G401 (cell line): ENCODE data around the gene NR2E3. TPM values are rescaled to one million over a fixed set of nuclear protein-coding genes. Genes with fewer than 3 reads are reported as not detected.

Experiments
- DNase-seq: peaks from one replicate; pipeline ENCODE4 v3.0.0-alpha.2; 2015; ENCODE audit warnings: low spot score
- in situ Hi-C: cut with HindIII; loops from 2 replicates; pipeline ENCODE4 v1.10.0; 2016; ENCODE audit warnings: low sequenced_read_pairs, mixed read lengths
- total RNA-seq: library from RNA; depleted of rRNA; stranded (reverse); fragments of >200 nt; shearing (Covaris generic); gene quantifications from 2 replicates; pipeline ENCODE4 v1.2.3, GENCODE V29; 2014

The NR2E3 gene
- total RNA-seq, 1 experiment from 2014 or later: not detected

DNA sequence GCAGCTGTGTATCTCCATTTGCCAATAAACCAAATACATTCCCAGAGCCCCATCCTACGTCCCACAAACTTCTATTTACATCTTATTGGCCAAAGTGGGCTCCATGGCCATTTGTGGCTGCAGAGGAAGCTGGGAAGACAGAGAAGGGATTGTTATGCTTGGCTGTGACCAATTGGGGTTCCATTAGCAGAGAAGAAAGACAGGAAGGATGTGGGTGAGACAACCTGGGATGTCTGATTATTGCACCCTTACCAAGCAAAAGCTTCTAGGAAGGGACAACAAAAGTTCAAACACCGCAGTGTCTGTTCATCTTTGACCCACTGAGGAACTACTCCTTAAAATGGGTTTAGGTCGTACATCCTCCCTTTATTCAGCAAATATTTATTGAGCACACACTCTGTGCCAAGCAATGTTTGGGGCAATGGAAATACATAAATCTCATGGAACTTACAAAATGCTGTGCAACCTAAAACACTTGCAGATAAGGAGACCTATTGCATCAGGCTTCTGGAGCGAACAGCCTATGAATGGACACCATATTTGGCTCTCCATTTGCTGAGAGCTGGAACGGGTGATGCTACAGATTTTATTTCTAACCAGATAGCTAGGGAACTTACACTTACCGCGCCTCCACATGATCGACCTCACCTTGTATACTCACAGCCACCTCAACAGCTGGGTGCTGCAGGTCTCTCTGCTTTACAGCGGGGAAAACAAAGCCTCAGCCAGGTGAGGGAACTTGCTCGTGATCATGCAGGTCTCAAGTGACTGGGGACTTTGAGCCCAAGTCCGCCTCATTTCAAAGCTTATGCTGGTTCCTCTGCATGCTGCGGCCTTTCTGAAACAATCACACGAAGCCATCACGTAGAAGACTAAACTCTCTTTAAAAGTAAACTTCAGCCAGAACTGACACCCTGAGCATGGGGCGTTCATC is 21.4 kb upstream of the NR2E3 start:
- in situ Hi-C loops: no loop called here
- no peak for DNase-seq

DNA sequence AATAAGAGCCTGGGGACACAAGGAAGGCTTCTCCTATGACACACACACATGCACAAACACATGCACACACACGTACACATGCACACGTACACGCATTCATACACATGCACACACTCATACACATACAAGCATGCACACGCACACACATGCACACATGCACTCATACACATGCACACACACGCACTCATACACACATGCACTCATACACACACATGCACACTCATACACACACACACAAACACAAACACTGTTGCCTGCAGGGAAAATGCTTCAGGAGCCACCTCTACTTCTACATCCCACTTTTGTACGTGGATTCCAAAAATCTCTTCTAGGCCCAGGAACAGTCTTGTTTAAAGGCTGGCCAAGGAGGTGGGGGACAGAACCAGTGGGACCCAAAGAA is 20.7 kb upstream of the NR2E3 start:
- in situ Hi-C loops: no loop called here
- no peak for DNase-seq

DNA sequence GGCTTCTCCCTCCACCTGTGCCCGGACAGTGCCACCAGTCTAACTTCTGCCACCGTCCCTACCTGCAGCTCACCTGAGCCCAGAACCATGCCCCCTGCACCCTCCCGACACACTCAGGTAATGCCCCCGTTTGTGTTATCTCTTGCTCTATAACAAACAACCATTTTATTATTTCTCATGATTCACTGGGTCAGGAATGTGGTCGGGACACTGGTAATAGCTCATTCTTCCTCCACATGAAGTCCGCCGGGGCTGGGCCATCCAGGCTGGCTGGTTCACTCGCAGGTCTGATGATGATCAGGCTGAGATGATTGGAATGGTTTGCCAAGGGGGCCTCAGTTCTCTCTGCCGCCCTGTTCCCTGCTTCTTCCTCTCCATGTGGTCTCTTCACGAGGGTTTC is 20.3 kb upstream of the NR2E3 start:
- in situ Hi-C loops: no loop called here

DNA sequence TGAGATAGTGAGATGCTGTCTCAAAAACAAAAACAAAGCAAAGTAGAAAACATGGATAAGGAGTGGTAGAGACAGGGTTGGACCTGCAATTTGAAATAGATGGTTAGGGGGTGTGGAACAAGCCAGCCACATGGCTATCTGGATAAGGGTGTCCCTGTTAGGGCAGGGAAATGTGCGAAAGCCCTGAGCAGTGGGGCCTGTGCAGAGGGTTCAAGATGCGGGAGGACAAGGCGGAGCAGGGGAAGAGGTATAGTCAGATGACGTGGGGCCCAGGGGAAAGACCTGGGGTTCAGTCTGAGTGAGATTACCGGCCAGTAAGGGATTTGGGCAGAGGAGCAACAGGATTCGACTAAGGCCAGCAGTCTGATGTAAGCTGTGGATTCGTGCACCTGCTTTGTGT is 18.4 kb upstream of the NR2E3 start:
- no peak for DNase-seq
- in situ Hi-C loops: no loop called here

More for the DNA sequence above, 20.3 kb upstream of the NR2E3 start:
- DNase-seq: no peak

DNA sequence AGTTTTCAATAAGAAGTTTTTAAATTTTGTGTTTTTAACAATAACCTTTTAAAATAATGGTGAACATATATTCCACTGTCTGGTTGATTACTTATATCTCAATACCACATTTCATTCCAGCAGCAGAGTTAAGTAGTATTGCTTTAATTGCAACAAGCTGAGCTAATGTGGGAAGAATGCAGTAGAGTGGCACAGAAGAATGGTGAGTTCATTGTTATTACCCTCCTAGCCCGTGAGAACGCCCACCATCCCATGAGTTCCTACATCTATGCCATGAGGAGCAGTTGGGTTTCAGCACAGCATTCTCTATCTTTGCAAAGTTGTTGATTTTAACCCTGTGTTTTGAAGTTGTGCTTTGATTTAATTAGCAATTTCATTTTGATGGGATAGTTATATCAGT is 17.8 kb upstream of the NR2E3 start:
- in situ Hi-C loops: no loop called here
- no peak for DNase-seq

DNA sequence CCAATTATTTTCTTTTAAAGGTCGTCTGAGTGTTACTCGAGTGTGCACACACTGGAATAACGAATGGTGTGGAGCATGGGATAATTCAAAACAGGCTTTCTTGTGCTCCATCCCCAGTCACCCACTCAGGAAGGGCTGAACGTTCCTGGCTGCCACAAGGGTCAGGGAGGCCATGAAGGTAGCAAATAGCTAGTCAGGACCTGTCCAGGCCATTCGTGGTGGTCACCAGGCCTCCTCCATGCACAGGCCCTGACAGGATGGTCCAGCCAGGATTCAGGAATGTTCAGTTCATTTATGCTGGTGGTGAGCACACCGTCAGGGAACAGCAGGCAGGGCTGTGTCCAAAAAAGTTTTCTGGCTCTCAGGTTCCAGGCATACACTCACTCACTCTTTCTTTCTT is 11.7 kb upstream of the NR2E3 start:
- no peak for DNase-seq
- in situ Hi-C loops: no loop called here

DNA sequence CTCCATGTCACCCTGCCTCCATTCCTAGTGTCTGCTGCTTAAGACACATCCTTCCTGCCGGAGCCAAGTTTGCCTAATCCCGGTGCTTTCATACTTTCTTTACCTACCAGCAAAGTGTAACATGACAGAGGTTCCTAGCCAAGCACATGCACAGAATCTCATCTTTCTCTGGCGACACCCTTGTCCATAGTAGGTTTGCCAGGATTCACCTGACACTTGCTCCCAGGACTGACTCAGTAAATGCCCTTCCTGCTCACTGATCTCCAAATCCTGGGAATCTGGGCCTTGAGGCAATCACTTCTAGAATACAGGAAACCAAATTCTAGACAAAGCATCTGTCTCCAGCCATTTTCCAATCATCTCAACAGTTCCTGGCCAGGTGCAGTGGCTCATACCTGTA is 10.2 kb upstream of the NR2E3 start:
- in situ Hi-C loops: no loop called here
- DNase-seq: no peak

DNA sequence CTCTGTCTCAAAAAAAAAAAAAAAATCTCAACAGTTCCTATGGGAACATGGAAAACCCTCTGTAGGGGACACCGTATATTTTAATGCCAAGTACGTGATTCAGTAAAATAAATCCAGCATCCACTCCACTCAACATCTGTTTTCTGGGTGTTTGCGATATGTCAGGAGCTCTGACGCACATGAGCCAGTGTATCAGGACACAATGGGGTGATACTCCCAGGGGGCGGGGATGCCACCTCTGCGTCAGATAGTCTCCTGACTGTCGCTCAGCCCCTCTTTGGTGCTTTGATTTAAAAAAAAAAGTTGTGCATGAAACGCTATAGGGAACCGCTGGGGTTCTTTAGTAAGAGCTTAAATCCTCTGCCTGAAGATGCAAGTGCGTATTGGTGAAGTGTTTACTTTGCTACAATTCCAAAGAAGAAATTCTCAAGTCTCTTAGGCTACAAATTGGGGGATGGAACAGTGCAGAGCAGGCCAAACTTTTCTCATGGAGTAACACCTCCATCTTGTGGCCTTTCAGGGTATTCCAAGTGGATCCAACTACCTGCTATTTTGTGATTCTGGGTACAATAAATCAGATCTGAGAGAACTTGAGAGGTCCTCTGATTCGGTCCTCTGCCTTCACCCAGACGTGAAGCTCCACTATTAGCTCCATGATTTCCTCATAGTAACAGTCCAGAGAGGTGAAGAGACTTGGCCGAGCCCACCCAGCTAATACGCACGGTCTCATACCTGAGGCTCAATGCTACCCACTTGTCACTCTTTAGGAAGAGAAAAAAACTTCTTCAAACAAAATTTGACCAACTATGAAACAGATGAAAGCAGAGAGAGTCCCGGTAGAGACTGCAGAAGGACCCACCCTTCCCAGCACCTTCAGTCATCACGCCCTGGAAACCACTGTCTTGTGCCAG is 9.3 kb upstream of the NR2E3 start:
- peak; percentile 48 for DNase-seq
- in situ Hi-C loops: no loop called here

DNA sequence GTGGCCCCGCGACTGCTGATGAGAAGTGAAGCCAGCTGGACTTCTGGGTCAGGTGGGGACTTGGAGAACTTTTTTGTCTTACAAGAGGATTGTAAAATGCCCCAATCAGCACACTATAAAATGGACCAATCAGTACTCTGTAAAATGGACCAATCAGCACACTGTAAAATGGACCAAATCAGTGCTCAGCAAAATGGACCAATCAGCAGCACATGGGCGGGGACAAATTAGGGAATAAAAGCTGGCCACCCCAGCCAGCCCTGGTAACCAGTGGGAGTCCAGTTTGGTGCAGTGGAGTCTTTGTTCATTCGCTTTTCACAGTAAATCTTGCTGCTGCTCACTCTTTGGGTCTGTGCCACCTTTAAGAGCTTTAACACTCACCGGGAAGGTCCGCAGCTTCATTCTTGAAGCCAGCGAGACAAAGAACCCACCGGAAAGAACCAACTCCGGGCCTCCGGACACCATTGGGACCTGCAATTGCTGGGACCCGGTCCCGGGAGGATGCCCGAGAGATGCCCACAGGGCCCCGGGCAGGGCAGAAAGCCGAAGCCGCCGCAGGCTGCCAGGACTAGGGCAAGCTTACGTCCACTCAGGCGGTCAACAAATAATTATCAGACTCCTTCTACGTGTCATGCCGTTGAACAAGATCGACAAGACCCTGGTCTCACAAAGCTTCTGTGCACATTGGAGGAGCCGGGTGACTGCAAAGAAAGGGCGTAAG is 8.3 kb upstream of the NR2E3 start:
- in situ Hi-C loops: no loop called here
- no peak for DNase-seq

DNA sequence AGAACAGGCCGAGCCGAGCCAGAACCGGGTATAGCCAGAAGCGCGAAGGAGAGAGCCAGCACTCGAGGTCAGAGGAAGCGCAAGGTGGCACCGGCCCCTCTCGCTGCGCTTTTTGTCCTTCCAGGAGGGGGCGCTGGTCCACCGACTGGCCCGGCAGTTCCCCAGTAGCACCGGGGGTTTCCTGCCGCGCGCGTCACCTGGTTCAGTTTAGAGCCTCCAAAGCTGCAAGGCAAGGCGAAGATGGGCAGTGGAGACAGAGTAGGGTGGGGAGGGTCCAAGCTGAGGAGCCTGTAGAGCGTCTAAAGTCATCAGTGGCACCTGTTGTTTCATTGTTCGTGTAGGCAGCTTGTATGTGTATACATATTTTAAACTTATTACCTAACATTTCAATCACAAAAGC is 7.6 kb upstream of the NR2E3 start:
- no peak for DNase-seq
- in situ Hi-C loops: no loop called here

DNA sequence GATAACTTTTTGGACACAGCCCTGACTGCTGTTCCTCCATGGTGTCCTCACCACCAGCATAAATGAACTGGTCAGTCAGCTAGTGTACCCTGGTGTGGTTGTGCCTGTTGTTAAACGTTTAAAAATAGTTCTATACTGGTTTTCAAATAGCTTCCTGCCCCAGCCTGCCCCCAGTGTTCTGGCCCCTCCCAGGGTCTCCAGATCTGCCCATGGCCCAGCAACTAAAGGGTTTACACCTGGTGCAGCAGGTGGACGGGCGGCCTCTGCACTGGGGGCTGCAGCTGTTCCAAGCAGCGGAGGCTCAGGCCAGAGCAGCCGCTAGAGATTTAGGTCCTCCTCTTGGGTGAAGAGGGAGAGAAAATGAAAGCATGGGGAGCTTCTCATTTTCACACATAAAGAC is 6.1 kb upstream of the NR2E3 start:
- in situ Hi-C loops: no loop called here

DNA sequence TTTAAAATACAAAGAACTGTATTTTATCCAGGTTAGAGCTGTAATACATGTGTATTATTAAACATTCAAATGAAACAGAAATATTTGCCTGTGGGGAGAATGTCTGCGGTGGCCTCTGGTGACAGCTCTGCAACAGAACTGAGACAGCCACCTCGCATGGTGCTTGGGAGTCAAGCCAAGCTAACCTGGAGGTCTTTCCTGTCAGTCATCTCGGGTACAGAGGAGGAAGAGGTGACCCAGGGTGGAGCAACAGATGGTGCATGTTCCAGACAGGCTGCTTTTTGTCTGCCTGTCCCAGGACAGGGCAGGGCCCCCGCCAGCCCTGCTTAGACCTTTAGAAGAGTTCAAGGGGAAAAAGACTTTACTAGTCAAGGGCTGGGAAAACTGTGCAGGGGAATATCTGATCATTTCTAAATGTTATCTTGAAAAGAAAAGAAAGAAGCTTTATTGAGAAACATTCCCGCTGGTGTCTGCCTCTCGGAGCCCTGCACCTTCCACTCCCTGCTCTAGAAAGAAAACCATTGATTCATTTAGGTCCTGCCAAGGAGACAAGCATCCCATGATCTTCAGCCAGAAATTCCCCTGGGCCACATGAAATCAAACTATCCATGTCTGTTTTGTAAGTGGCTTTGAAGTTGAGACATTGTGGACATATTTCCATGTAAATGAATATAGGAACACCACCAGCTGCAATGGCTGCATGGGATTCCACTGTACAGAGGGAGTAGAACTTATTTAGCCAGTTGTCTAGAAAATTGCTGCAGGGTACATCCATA is 5.5 kb upstream of the NR2E3 start:
- in situ Hi-C loops: no loop called here
- DNase-seq: no peak

More for the DNA sequence above, 6.1 kb upstream of the NR2E3 start:
- DNase-seq: no peak

DNA sequence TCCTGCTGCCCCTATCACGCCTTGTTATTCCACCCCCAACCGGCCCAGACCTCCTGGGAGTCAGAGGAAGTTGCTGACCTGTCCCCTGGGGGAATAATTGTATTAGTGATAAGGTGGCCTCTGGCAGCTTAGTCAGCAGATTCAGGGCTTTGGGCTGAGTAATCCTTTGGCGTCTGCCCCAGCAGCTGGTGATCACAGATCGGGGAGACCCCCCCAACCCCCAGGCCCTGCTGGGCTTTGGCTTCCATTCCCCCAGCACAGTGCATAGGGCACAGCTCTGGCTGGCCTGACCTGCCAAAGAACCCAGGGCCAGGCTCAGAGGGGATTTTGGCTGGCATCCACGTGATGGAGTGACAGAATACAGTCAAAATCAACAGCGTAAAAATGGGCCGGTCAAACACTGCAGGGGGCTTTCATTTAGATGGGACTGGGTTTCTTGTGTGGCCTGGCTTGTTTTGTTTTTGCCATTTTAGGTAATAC is 3.9 kb upstream of the NR2E3 start:
- in situ Hi-C loops: no loop called here
- DNase-seq: no peak

DNA sequence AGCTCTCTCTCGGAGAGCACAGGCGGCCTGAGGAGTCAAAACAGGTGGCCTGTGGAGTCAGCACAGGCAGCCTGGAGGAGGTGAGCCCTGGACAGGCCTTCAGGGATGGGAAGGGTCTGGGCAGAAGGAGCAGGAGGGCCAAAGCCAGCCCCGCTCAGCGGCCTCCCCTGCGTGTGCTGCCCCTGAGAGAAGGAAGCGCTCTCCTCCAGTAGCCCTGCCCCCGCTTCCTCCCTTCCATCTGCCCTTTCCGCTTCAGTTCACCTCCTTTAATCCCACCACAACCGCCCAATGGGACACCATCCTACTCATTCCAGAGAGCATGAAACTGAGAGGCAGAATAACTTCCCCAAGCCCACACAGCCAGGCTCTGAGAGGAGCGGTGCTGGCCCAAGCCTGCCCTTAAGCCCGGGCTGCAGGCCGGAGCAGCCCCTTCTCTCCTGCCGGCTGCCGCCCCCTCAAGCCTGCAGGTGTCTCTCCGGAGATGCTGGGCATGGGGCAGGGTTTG is 3.2 kb upstream of the NR2E3 start:
- in situ Hi-C loops: no loop called here
- DNase-seq: no peak

DNA sequence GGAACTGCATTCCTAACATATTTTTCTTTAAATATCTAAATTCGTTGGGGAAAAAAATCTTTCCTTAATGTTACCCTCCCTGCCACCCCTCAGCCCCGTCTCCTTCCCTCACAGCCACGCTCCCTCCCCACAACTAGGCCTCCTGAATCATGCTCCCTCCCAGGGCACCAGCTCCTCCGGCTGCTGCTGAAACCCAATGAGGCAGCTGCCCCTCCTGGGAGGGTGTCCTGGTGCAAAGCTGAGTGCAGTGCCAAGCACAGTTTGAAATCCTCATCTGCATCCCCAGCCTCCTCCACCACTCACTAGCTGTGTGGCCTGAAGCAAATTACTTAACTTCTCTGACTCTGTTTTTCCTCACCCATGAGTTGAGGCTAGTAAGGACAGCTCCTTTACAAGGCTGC is 2.7 kb upstream of the NR2E3 start:
- in situ Hi-C loops: no loop called here
- DNase-seq: no peak

DNA sequence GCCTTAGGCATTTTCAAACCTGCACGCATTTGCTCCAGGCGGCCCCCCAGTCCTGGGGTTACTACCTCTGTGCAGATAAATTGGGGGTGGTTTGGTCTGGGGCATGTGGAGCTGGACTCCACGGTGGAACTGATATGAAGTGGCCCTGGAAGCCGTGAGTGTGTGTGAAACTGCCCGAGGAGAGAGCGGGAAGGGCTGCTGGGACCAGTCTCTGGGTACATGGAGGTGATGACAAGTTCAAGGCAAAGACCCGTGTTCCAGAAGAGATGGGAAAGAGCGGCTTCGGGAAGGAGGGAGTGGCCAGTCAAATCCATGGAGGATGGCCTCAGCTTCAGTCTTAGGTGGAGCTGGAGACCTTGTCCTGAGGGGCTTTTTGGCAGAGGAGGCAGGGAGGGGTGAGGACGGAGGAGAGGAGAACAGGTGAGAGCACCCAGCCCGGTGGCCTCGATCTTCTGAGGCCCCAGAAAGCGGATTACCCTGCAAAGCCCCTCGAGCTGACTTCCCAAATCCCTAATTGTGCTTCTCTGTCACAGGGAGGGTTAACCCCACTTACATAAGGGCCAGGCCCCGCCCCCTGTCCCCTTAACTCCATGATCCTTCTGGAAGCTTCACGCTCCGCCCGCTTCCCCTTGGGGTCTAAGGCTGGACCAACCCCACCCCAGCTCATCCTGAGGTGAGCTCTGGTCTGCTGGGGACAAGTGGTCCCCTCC is 1.9 kb upstream of the NR2E3 start:
- in situ Hi-C loops: no loop called here
- DNase-seq: no peak

DNA sequence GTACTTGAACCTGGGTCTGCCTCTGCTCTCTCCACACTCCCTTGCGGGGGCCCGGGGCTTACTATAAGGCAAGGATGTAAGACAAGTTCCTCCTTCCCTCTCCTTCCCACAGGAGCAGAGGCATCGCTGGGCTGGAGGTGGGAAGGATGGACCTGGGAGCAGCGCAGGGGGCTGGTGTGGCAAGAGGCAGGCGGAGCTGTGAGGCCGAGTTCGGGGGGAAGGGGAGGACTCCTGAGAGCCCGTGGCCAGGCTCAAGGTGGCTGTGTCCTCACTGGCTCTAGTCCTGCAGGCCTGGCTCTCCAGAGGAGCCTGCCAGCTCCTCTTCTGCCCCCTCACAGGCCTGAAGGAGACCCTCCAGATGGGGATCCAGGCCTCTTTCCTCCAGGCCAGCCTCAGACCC is 1.0 kb upstream of the NR2E3 start:
- no peak for DNase-seq
- in situ Hi-C loops: no loop called here
